Smooth muscle cell (in vitro differentiated cells): Measurements from ENCODE around the gene IL1RAPL1. TPM values are rescaled to one million over a fixed set of nuclear protein-coding genes. Genes with fewer than 3 reads are reported as not detected.

ENCODE experiments used
- DNase-seq: peaks from one replicate; lab custom pipeline; 2025; ENCODE audit not compliant: unreplicated experiment; lab: John Stamatoyannopoulos, UW
- H2AFZ ChIP-seq: fragments of 200-600 bp; sonication (generic); 2 replicates; pipeline ENCODE4 v1.6.0; 2016; ENCODE audit warnings: antibody characterized with exemption, low read depth, mild to moderate bottlenecking
- H3F3A ChIP-seq: fragments of 200-600 bp; sonication (generic); 2 replicates; pipeline ENCODE4 v1.6.0; 2017; ENCODE audit warnings: antibody characterized with exemption, low read depth
- H3K27ac ChIP-seq: fragments of 200-600 bp; sonication (generic); 2 replicates; pipeline ENCODE4 v1.5.1; 2016; ENCODE audit warnings: low read depth, mild to moderate bottlenecking
- H3K27me3 ChIP-seq: fragments of 200-600 bp; sonication (generic); 2 replicates; pipeline ENCODE4 v1.6.1; 2016; ENCODE audit warnings: low read depth, mild to moderate bottlenecking
- H3K36me3 ChIP-seq: fragments of 200-600 bp; sonication (generic); 2 replicates; pipeline ENCODE4 v1.5.1; 2016; ENCODE audit warnings: low read depth
- H3K4me1 ChIP-seq: fragments of 200-600 bp; sonication (generic); 2 replicates; pipeline ENCODE4 v1.5.1; 2016; ENCODE audit warnings: low read depth
- H3K4me2 ChIP-seq: fragments of 200-600 bp; sonication (generic); 2 replicates; pipeline ENCODE4 v1.6.0; 2016; ENCODE audit warnings: mild to moderate bottlenecking
- H3K4me3 ChIP-seq: fragments of 200-600 bp; sonication (generic); 2 replicates; pipeline ENCODE4 v1.5.1; 2016; ENCODE audit warnings: mild to moderate bottlenecking
- H3K79me2 ChIP-seq: fragments of 200-600 bp; sonication (generic); 2 replicates; pipeline ENCODE4 v1.6.0; 2016; ENCODE audit warnings: low read depth, mild to moderate bottlenecking
- H3K9ac ChIP-seq: fragments of 200-600 bp; sonication (generic); 2 replicates; pipeline ENCODE4 v1.6.0; 2016; ENCODE audit warnings: low read depth
- H3K9me3 ChIP-seq: fragments of 200-600 bp; sonication (generic); replicated peaks from 2 replicates; pipeline ENCODE4 v1.5.1; 2016; ENCODE audit warnings: low read depth
- H4K20me1 ChIP-seq: fragments of 200-600 bp; sonication (generic); 2 replicates; pipeline ENCODE4 v1.6.0; 2016; ENCODE audit warnings: low read depth
- CTCF ChIP-seq: fragments of 200-600 bp; sonication (generic); IDR thresholded peaks from 2 replicates; pipeline ENCODE4 v1.5.1; 2017; ENCODE audit warnings: borderline replicate concordance, mild to moderate bottlenecking, antibody characterized with exemption; ENCODE audit not compliant: insufficient read depth, poor library complexity, severe bottlenecking
- WGBS: methylation state at CpG from one replicate; pipeline ENCODE4 v1.1.7; 2016; ENCODE audit warnings: low lambda C conversion rate; 5-methylcytosine and 5-hydroxymethylcytosine counted together
- polyA plus RNA-seq: library from polyadenylated mRNA; unstranded; fragments of >200 nt; fragmentation: Nextera tagmentation; extraction: Ambion mirVana; gene quantifications from 2 replicates; pipeline ENCODE4 v1.2.1, GENCODE V29; 2016
- total RNA-seq: library from RNA; depleted of rRNA; stranded (reverse); fragments of >200 nt; gene quantifications from 2 replicates; pipeline ENCODE4 v1.2.3, GENCODE V29; 2014

The IL1RAPL1 gene
- total and polyA plus RNA-seq, 2 experiments from 2014 or later, result 0.04 TPM; not detected in 1

- H3K4me3 ChIP-seq, result no peak overlapping the region
- peaks cover 3% of the 10 kb centered on the region for H3K9me3 ChIP-seq
- H2AFZ ChIP-seq, result no peak overlapping the region
- no peak for DNase-seq
- H4K20me1 ChIP-seq, result no peaks in the 10 kb centered on the region
- no peak overlapping the region for H3K27ac ChIP-seq
- H3K4me2 ChIP-seq, result no peak overlapping the region
- no peaks in the 10 kb centered on the region for H3K79me2 ChIP-seq
- no peaks in the 10 kb centered on the region for H3F3A ChIP-seq
- no peaks in the 10 kb centered on the region for H3K27me3 ChIP-seq
- H3K36me3 ChIP-seq, result no peaks in the 10 kb centered on the region
- TF ChIP-seq CTCF, result no peak
- H3K9ac ChIP-seq, result no peak overlapping the region
- no peaks in the 10 kb centered on the region for H3K4me1 ChIP-seq
These were observed 1225.9 kb downstream of the IL1RAPL1 start for GRCh38 chrX:29813174-29813573.

- Histone ChIP-seq H3F3A (no peaks in the 10 kb centered on the region), H4K20me1 (no peaks in the 10 kb centered on the region), H3K36me3 (no peaks in the 10 kb centered on the region), H3K4me1 (no peaks in the 10 kb centered on the region), H3K27me3 (no peaks in the 10 kb centered on the region), H3K4me2 (no peak overlapping the region), H3K79me2 (no peaks in the 10 kb centered on the region), H3K27ac (no peak overlapping the region), H3K9ac (no peak overlapping the region), H3K9me3 (no peaks in the 10 kb centered on the region), H2AFZ (no peak overlapping the region), H3K4me3 (no peak overlapping the region)
- TF ChIP-seq CTCF, result no peak
- WGBS, result 83% methylated on average over 6 of the region's 6 CpGs
- no peak for DNase-seq
These were observed 1237.1 kb downstream of the IL1RAPL1 start for GRCh38 chrX:29824176-29824906.

GRCh38 chrX:29826742-29827141 is 1239.5 kb downstream of the IL1RAPL1 start:
- Histone ChIP-seq H2AFZ (no peak overlapping the region), H3K36me3 (no peaks in the 10 kb centered on the region), H3K4me2 (no peak overlapping the region), H3K79me2 (no peaks in the 10 kb centered on the region), H3F3A (no peaks in the 10 kb centered on the region), H3K4me3 (no peak overlapping the region), H4K20me1 (no peaks in the 10 kb centered on the region), H3K9me3 (no peaks in the 10 kb centered on the region), H3K27ac (no peak overlapping the region), H3K4me1 (no peaks in the 10 kb centered on the region), H3K27me3 (no peaks in the 10 kb centered on the region), H3K9ac (no peak overlapping the region)
- no peak for DNase-seq
- 85% methylated on average over 5 of the region's 5 CpGs for WGBS
- no peak for TF ChIP-seq CTCF

GRCh38 chrX:29834311-29834710 is 1247.1 kb downstream of the IL1RAPL1 start:
- Histone ChIP-seq H3K27me3 (no peaks in the 10 kb centered on the region), H2AFZ (no peak overlapping the region), H3F3A (no peaks in the 10 kb centered on the region), H3K4me1 (no peaks in the 10 kb centered on the region), H3K4me2 (no peak overlapping the region), H3K9me3 (no peaks in the 10 kb centered on the region), H4K20me1 (no peaks in the 10 kb centered on the region), H3K36me3 (no peaks in the 10 kb centered on the region), H3K27ac (no peak overlapping the region), H3K79me2 (no peaks in the 10 kb centered on the region), H3K4me3 (no peak overlapping the region), H3K9ac (no peak overlapping the region)
- WGBS, result 62% methylated on average over 2 of the region's 2 CpGs
- no peak for DNase-seq
- no peak for TF ChIP-seq CTCF
